GM19351 (cell line): ENCODE results near the gene HDAC8.
"Not testable (repeated sequence)": the region's sequence is repeated elsewhere in the genome, so short reads cannot be mapped to it uniquely, and the experiment has no call there.

Experiments
- ATAC-seq: cut with Tn5 transposase; IDR thresholded peaks from one replicate; pipeline ENCODE4 v1.9.1; 2021; ENCODE audit warnings: mild to moderate bottlenecking, moderate library complexity; ENCODE audit not compliant: unreplicated experiment

The HDAC8 gene

DNA sequence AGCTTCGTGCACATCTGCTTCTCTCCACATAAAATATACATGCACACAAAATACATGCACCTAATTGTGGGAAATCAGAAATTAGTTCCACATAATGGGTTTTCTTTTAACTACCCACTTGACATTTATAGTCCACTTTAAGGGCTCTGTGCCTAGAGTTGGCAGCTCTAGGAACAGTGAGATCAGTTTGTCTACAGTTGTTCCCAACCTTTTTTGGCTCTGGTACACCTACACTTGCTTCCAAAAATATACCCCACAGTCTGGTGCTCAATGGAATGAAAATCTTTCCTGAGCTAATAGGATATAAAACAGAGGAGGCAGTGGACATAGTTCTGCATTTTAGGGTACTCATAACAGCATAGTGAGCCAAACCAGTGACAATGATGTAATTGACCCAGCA lies 36.1 kb downstream of the HDAC8 start:
- ATAC-seq = no peak

DNA sequence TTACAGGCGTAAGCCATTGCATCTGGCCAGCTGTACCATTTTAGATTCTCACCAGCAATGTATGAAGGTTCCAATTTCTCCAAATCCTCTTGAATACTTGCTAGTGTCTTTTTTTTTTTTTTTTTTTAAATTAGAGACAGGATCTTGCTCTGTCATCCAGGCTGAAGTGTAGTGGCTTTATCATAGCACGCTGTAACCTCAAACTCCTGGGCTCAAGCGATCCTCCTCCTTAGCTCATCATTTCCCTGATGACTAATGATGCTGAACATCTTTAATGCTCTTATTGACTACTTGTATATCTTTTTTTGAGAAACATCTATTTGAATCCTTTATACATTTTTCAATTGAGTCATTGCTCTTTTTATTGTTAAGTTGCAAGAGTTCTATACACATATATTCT lies 40.3 kb downstream of the HDAC8 start:
- ATAC-seq = no peak

GRCh38 chrX:72526534-72527508 lies 45.8 kb downstream of the HDAC8 start:
- no peak for ATAC-seq

DNA sequence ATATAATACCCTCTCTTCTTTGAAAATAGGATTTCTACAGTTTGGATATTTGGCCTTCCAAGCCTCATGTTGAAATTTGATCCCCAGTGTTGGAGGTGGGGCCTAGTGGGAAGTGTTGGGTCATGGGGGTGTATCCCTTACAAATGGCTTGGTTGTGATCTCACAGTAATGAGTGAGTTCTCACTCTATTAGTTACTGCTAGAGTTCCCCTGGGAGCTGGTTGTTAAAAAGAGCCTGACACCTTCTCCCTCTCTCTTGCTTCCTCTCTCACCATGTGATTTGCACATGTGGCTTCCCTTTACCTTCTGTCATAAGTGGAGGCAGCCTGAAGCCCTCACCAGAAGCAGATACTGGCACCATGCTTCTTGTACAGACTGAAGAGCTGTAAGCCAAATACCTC lies 73.9 kb downstream of the HDAC8 start:
- ATAC-seq = peak; percentile 40

GRCh38 chrX:72495046-72495445 lies 77.6 kb downstream of the HDAC8 start:
- ATAC-seq = no peak

- peak; percentile 80 for ATAC-seq
Measured at GRCh38 chrX:72492499-72492898, 80.1 kb downstream of the HDAC8 start.

- ATAC-seq = not testable (repeated sequence)
Measured at GRCh38 chrX:72490221-72490620, 82.4 kb downstream of the HDAC8 start.

GRCh38 chrX:72487661-72488060 lies 85.0 kb downstream of the HDAC8 start:
- no peak for ATAC-seq

DNA sequence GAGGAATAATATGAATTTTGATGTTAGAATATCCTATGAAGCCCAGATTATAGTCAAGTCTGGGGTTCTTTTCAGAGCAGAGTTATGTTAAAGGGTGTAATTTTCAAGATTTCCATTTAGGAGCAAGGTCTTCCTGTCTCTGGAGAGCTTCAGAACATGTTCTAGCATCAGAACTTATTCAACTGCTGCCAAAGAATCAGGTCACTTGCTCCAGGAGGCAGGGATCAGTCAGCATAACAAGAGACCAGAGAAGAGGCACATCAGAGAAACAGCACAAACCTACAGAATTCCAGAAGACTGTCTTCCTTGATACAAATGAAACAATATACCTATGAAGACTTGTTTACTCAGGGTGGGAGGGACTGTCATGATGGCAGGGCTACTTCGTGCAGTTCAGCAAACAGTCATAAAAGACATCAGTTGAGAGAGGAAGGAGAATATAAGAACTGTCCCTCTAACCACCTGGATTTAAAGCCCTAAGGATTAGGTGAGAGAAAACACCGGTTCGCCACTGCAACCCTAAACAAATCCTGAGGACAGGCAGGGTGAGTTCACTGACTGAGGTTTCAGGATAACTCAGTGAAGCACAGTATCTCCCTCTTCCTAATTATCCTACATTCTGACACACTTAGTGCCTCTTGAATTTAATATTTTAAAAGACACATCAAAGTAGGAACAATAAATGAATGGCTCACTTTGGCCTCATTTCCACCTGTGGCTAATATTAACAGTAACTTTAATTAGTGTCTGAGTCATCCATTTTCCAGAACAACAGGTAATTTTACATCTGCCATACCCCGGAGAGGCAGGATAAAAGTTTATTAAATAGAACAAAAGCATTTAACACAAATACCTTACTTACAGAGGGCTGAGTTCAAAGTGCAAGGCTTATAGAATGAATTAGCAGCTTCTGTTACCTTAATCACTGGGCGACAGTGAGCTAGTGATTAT lies 93.0 kb downstream of the HDAC8 start:
- ATAC-seq = no peak

DNA sequence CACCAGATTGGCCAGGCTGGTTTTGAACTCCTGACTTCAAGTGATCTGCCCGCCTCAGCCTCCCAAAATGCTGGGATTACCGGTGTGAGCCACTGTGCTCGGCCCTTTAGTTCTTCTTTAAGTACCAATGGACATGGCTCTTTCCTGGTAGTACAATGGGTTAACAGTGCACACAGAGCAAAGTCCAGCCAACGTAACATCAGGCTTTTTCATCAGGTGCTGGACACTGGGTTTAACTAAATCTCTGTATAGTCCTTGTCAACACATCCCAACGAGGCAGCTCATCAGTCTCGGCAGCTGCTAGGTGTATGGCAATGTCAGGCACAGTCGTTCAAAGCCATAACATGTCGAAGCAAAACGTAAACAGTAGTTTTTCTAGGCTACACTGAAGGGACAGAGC lies 93.8 kb downstream of the HDAC8 start:
- ATAC-seq = no peak

GRCh38 chrX:72478351-72478750 lies 94.3 kb downstream of the HDAC8 start:
- ATAC-seq = no peak

GRCh38 chrX:72477781-72478181 lies 94.9 kb downstream of the HDAC8 start:
- no peak for ATAC-seq

DNA sequence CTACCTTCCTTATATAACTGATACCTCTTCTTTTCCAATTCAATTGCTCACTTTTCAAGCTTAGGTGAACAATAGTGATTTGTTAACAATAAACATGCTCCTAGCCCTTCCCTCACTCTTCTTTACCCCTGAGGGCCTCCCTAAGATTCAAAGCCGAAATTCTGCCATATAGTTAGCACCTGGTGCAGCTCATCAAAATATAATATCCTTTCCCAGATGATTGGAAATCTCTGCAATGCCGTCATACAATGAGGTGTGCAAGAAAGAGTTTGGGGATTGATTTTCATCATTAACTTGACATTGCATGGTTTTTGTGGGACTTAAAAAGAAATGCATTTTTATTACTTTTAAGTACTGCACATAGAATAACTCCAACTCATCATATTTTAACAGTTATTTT lies 95.3 kb downstream of the HDAC8 start:
- ATAC-seq = no peak

DNA sequence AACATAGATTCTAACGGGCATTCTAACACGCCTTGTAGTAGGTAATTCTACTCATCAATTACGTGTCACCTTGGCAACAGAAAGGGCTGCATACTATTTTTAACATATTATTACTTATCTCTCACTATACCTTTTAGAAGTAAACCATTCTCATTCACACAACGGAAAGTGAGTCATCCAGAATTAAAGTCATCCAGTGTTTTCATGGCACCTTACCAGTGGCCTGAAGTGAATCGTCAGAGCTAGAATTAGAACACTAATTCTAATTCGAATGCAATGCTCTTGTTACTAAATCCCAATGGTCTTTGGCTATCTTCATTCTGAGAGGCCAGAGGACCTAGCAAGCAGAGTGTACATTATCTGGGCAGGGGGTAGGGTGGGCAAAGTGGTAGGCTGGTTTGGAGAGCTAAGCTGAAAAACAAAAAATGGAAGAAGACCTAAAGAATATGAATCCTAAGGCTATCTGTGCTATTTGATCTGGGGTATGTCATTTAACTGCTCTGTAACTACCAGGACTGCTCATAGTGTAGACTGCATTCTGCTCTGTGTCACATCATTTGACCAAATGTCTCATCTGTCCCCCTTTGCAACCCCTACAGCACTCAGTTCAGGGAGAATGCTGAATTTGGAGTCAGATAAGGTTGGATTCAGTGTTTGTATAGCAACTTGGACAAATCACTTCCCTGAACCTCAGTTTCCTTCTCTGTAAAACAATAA lies 96.5 kb downstream of the HDAC8 start:
- no peak for ATAC-seq

- no peak for ATAC-seq
Measured at GRCh38 chrX:72475338-72475737, 97.3 kb downstream of the HDAC8 start.

DNA sequence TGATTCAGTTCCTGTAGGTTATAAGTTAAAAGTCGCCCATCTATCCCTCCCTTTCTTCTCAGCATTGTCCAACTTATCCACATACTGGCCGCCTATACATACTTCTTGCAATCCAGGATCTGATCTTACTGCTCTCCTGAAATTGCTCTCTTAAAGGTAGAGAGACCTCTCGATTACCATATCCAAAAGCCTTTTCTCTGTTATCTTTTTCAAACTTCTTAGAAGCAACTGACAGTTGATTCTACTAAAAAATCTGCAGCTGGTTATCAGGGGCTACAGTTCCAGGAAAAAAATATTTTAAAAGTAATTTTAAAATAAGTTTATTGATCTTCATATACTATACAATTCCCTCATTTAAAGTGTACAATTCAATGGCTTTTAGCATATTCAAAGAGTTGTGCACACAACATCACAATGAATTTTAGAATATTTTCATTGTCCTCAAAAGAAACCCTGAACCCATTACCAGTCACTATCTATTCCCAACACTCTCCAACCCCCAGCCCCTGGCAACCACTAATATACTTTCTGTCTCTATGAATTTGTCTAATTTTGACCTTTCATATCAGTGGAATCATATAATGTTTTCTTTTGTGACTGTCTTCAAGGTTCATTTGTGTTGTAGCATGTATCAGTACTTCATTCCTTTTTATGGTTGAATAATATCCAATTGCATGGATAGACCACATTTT lies 102.0 kb downstream of the HDAC8 start:
- no peak for ATAC-seq

GRCh38 chrX:72470117-72470516 lies 102.5 kb downstream of the HDAC8 start:
- ATAC-seq = no peak

DNA sequence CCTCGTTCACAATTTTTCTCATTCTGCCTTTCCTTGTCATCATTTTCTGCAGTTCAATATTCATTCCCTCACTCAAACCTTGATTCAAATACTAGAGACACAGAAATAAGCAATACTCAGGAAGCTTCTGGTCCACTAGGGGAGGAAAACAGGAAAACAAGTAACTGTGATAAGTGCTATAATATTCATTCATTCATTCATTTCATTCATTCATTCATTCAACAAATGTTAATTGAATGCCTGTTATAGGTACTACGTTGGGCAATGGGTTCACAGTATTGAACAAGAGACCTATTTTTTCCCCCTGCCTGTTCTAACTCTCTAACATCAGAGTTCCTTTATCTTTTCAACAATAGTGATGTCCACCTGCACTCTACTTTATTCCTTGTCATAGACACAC lies 104.0 kb downstream of the HDAC8 start:
- ATAC-seq = no peak

GRCh38 chrX:72467135-72467534 lies 105.5 kb downstream of the HDAC8 start:
- no peak for ATAC-seq

GRCh38 chrX:72466493-72466892 lies 106.2 kb downstream of the HDAC8 start:
- ATAC-seq = no peak
